Erythroblast (primary cell): Measurements from ENCODE around the gene PTCHD4.
A peak's percentile ranks its signal among the peaks of the same experiment; 100 is the strongest.
"Not testable (repeated sequence)": the region's sequence is repeated elsewhere in the genome, so short reads cannot be mapped to it uniquely, and the experiment has no call there.

Experiments used
- DNase-seq, 2 experiments: peaks; one replicate each; lab custom pipeline; 2025; lab: John Stamatoyannopoulos, UW
- GATA1 ChIP-seq: IDR thresholded peaks from 2 replicates; pipeline ENCODE4 v1.6.1; 2011; ENCODE audit warnings: low read depth, mild to moderate bottlenecking, control low read depth, low read length, moderate library complexity
- POLR2A ChIP-seq: IDR thresholded peaks from 2 replicates; pipeline ENCODE4 v1.6.1; 2011; ENCODE audit warnings: mild to moderate bottlenecking, low read length

PTCHD4 gene

DNA sequence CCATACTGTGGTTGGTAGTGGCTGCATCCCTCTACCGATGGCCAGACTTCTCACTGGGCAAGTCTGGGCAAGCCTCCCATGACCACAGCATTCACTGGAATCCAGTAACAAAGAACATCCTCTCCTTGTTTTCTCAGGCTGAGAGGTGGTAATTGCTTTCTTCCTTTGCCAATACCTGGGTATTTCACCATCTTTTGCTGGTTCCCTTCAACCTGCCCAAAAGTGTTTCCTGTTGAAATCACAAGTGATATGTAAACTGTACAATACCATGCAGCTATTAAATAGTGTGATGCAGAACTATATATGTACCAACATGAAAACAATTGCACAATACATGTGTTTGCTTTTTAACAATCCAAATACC, at the start of gene PTCHD4:
PTCHD4 (minus strand) TSS at position 55 of the 364 bp plus-strand sequence. CDS start 42,240 bp downstream, outside the sequence.
- DNase-seq, result no peak
- no peak for TF ChIP-seq GATA1
- TF ChIP-seq POLR2A, result no peak

- TF ChIP-seq POLR2A (no peak), GATA1 (no peak)
- no peak for DNase-seq
Observed at GRCh38 chr6:48151142-48151541, 40.1 kb upstream of the PTCHD4 start.

- TF ChIP-seq GATA1, result no peak
- TF ChIP-seq POLR2A, result no peak
- DNase-seq, result no peak
Observed at GRCh38 chr6:48150701-48151100, 39.7 kb upstream of the PTCHD4 start.

DNA sequence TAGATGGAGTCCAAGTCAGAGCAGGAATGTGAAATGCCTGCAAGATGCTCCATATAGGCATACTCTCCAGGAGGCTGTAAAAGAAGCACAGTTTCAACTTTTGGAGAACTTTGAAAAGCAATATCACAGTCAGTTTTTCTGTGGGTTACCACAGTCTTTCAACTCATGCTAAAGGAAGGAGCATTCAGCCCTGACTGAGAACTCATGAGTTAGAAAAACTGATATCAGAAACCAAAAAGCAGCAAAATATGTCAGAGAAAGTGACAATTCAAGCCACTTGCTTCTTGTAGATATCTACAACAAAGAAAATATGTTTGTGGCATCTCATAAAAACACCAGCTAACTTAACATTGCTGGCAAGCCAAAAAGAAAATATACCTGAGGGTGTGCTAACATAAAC, 36.1 kb upstream of the PTCHD4 start:
- DNase-seq, result no peak
- TF ChIP-seq POLR2A (no peak), GATA1 (no peak)

- DNase-seq, result peak; percentile 27 to 45
- TF ChIP-seq GATA1, result no peak
- TF ChIP-seq POLR2A, result no peak
Observed at GRCh38 chr6:48144021-48144420, 33.0 kb upstream of the PTCHD4 start.

- no peak for DNase-seq
- TF ChIP-seq POLR2A, result no peak
- no peak for TF ChIP-seq GATA1
Observed at GRCh38 chr6:48141975-48142374, 31.0 kb upstream of the PTCHD4 start.

- no peak for TF ChIP-seq POLR2A
- TF ChIP-seq GATA1, result no peak
- DNase-seq, result no peak
Observed at GRCh38 chr6:48139818-48140614, 29.0 kb upstream of the PTCHD4 start.

GRCh38 chr6:48136856-48137255, 25.9 kb upstream of the PTCHD4 start:
- no peak for DNase-seq
- TF ChIP-seq POLR2A, result no peak
- TF ChIP-seq GATA1, result no peak

DNA sequence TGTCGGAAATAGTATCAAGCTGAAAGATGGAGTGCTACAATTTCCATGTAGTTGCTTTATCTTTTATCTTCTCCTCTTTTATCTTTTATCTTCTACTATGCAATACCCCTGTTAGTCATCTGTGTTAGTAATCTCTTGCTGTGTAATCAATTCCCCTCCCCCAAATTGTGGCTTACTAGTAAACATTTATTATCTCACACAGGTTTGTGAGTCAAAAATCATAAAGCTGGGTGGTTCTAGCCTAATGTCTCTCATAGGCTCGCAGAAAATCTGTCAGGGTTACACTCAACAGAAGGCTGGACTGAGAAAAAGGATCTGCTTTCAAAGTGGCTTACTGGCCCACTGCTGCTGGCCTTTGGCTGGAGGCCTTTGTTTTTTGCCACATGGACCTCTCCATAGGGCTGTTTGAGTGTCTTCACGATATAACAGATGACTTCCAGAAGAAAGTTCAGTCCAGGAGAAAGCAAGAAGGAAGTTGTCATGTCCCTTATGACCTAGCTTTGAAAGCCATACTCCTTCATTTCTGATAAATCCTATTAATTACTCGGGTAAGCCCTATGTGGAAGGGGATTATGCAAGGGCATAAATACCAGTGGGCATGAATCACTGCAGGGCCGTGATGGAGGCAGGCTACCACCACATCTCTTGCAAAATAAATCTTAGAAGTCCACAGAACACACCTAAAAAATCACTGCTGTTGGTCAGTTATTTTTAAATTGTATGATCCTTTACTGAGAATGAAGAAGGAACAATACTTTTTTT, 24.5 kb upstream of the PTCHD4 start:
- no peak for DNase-seq
- no peak for TF ChIP-seq GATA1
- TF ChIP-seq POLR2A, result no peak

DNA sequence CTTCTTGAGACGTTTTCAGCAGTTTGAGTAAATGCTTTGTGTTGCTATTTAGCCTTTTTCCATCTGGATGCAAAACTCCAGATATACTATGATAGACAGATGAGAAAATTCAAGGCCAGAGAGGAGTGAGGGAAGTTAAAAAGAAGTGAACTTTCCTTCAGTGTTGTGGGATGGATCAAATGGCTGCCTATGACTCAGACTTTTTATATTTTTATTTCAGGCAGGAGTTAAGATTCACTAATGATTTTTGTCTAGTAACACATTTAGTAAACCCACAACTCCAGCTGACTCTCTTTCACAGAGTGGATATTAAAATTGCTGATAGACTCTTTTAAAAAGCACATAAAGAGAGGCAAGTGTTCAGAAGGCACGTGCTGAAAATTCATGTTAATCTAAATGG, 23.2 kb upstream of the PTCHD4 start:
- no peak for DNase-seq
- TF ChIP-seq GATA1 (no peak), POLR2A (no peak)

GRCh38 chr6:48123601-48124000, 12.6 kb upstream of the PTCHD4 start:
- TF ChIP-seq POLR2A (no peak), GATA1 (no peak)
- no peak for DNase-seq

GRCh38 chr6:48121983-48122749, 11.2 kb upstream of the PTCHD4 start:
- not testable (repeated sequence) for DNase-seq

GRCh38 chr6:48116699-48117645, 6.0 kb upstream of the PTCHD4 start:
- no peak for DNase-seq
- no peak for TF ChIP-seq GATA1
- TF ChIP-seq POLR2A, result no peak
